Testis (tissue), 5 donors: ENCODE results near the gene ACSM4. TPM values are rescaled to one million over a fixed set of nuclear protein-coding genes. Genes with fewer than 3 reads are reported as not detected.

ENCODE experiments used
- DNase-seq: peaks from one replicate; pipeline ENCODE4 v3.0.0-alpha.2; 2019
- H3K27ac ChIP-seq, 2 donors: fragments of 200-600 bp; sonication (generic); one replicate each; pipeline ENCODE4 v1.5.1; 2019
- H3K27me3 ChIP-seq: fragments of 200-600 bp; sonication (generic); one replicate; pipeline ENCODE4 v1.5.1; 2019
- H3K36me3 ChIP-seq: fragments of 200-600 bp; sonication (generic); one replicate; pipeline ENCODE4 v1.5.1; 2017; ENCODE audit warnings: low read depth; ENCODE audit errors: missing control alignments
- H3K4me1 ChIP-seq: fragments of 200-600 bp; sonication (generic); one replicate; pipeline ENCODE4 v1.5.1; 2019
- H3K4me3 ChIP-seq, 2 donors: fragments of 200-600 bp; sonication (generic); one replicate each; pipeline ENCODE4 v1.5.1; 2017 to 2019
- H3K9me3 ChIP-seq: fragments of 200-600 bp; sonication (generic); one replicate; pipeline ENCODE4 v1.5.1; 2017
- CTCF ChIP-seq, 3 experiments: fragments of 450-650 bp in 2 of 3; fragments of 200-600 bp in 1 of 3; sonication (generic) in 1 of 3; IDR thresholded peaks; one replicate each; pipeline ENCODE4 v1.5.1; 2016 to 2019; ENCODE audit warnings: antibody characterized with exemption in 3 of 3, mild to moderate bottlenecking in 2 of 3, moderate library complexity in 1 of 3
- POLR2A ChIP-seq: fragments of 450-650 bp; IDR thresholded peaks from one replicate; pipeline ENCODE4 v1.6.1; 2017; ENCODE audit warnings: antibody characterized with exemption, mild to moderate bottlenecking, moderate library complexity
- WGBS, 2 donors: methylation state at CpG; one replicate each; pipeline ENCODE4 v1.1.5; 2018; 5-methylcytosine and 5-hydroxymethylcytosine counted together
- intact Hi-C: fragments of 100-400 bp; cut with DNase I; formaldehyde crosslinking; loops from one replicate; pipeline ENCODE4 v1.15.1; 2023; ENCODE audit warnings: low total_unique reads
- long read RNA-seq, 2 donors: transcript quantifications; one replicate each; lab custom pipeline, GENCODE V29; 2026
- polyA plus RNA-seq: library from polyadenylated mRNA; stranded (reverse); fragments of 350-450 nt; fragmentation: Illumina TruSeq; extraction: RNeasy Lipid Tissue Mini Kit (QIAGEN cat#74804); gene quantifications from one replicate; pipeline ENCODE4 v1.2.3, GENCODE V29; 2014; ENCODE audit warnings: low read depth, low replicate concordance; ENCODE audit not compliant: insufficient read depth
- total RNA-seq, 2 donors: library from RNA; depleted of rRNA; stranded (reverse); fragments of >200 nt; gene quantifications; one replicate each; pipeline ENCODE4 v1.2.3, GENCODE V29; 2016

Gene ACSM4
- 1 to 10 TPM in 1 of 2 donors, under 1 TPM in 1; 0.79 to 2.5 TPM for total RNA-seq
- 1.3 TPM for polyA plus RNA-seq
- long read RNA-seq, donor 1, result 0 reads
- long read RNA-seq, donor 2, result 0 reads

GRCh38 chr12:7303772-7304171 is at the start of gene ACSM4:
TSS of gene ACSM4 (plus strand) at chr12:7304072. CDS start at chr12:7304332, 260 bp downstream.
- no peaks in the 10 kb centered on the region for H3K9me3 ChIP-seq
- no peak within 1 kb of the TSS for H3K4me3 ChIP-seq
- 88 to 92% methylated on average over 3 of the region's 3 CpGs for WGBS, 2 donors
- no peaks in the 10 kb centered on the region for H3K36me3 ChIP-seq
- no peaks in the 10 kb centered on the region for H3K27me3 ChIP-seq
- no peak within 1 kb of the TSS for H3K27ac ChIP-seq
- no peak for DNase-seq
- intact Hi-C loops, result no loop called here
- no peaks in the 10 kb centered on the region for H3K4me1 ChIP-seq
- TF ChIP-seq CTCF (IDR thresholded peaks at IDR 0.05), result no peak
- TF ChIP-seq POLR2A, result no peak

GRCh38 chr12:7259060-7259459 is 44.8 kb upstream of the ACSM4 start:
- H3K4me3 ChIP-seq, result no peak overlapping the region
- 93 to 100% methylated on average over 1 of the region's 1 CpG for WGBS, 2 donors
- no peaks in the 10 kb centered on the region for H3K4me1 ChIP-seq
- no peak overlapping the region for H3K27ac ChIP-seq
- H3K36me3 ChIP-seq, result no peaks in the 10 kb centered on the region
- no peak for DNase-seq
- no peaks in the 10 kb centered on the region for H3K9me3 ChIP-seq
- intact Hi-C loops, result no loop called here
- H3K27me3 ChIP-seq, result no peaks in the 10 kb centered on the region
- TF ChIP-seq POLR2A (no peak), CTCF (IDR thresholded peaks at IDR 0.05) (no peak)

GRCh38 chr12:7264538-7264937 is 39.3 kb upstream of the ACSM4 start:
- no peak overlapping the region for H3K4me3 ChIP-seq
- H3K27ac ChIP-seq, result no peak overlapping the region
- intact Hi-C loops, result no loop called here
- DNase-seq, result no peak
- no peak for TF ChIP-seq POLR2A
- no peak for TF ChIP-seq CTCF (IDR thresholded peaks at IDR 0.05)
- H3K36me3 ChIP-seq, result no peaks in the 10 kb centered on the region
- H3K27me3 ChIP-seq, result no peaks in the 10 kb centered on the region
- no peaks in the 10 kb centered on the region for H3K9me3 ChIP-seq
- H3K4me1 ChIP-seq, result no peaks in the 10 kb centered on the region

GRCh38 chr12:7265251-7265650 is 38.6 kb upstream of the ACSM4 start:
- no peak overlapping the region for H3K4me3 ChIP-seq
- 82 to 85% methylated on average over 4 of the region's 4 CpGs for WGBS, 2 donors
- H3K36me3 ChIP-seq, result no peaks in the 10 kb centered on the region
- no peak for TF ChIP-seq CTCF (IDR thresholded peaks at IDR 0.05)
- no peak for TF ChIP-seq POLR2A
- H3K27me3 ChIP-seq, result no peaks in the 10 kb centered on the region
- intact Hi-C loops, result no loop called here
- DNase-seq, result no peak
- H3K4me1 ChIP-seq, result no peaks in the 10 kb centered on the region
- no peaks in the 10 kb centered on the region for H3K9me3 ChIP-seq
- no peak overlapping the region for H3K27ac ChIP-seq

GRCh38 chr12:7269273-7269672 is 34.6 kb upstream of the ACSM4 start:
- H3K27me3 ChIP-seq, result no peaks in the 10 kb centered on the region
- no peak overlapping the region for H3K4me3 ChIP-seq
- intact Hi-C loops, result no loop called here
- H3K36me3 ChIP-seq, result no peaks in the 10 kb centered on the region
- 60% methylated on average over 5 of the region's 5 CpGs for WGBS, 2 donors
- no peak overlapping the region for H3K27ac ChIP-seq
- no peak for TF ChIP-seq POLR2A
- no peak for TF ChIP-seq CTCF (IDR thresholded peaks at IDR 0.05)
- H3K4me1 ChIP-seq, result no peaks in the 10 kb centered on the region
- H3K9me3 ChIP-seq, result no peaks in the 10 kb centered on the region
- no peak for DNase-seq
